ENCODE results near the gene SULF2.

SULF2 gene

GRCh38 chr20:47749339-47749738 lies 35.9 kb downstream of the SULF2 start:
- H3K4me3 ChIP-seq (ENCODE audit: low read depth, low read length): no peak overlapping the region
- no peak for TF ChIP-seq CTCF (conservative IDR thresholded peaks at IDR 0.05; ENCODE audit: low read depth, low read length)
- peak; percentile 2 for DNase-seq (ENCODE audit: low read depth)

DNA sequence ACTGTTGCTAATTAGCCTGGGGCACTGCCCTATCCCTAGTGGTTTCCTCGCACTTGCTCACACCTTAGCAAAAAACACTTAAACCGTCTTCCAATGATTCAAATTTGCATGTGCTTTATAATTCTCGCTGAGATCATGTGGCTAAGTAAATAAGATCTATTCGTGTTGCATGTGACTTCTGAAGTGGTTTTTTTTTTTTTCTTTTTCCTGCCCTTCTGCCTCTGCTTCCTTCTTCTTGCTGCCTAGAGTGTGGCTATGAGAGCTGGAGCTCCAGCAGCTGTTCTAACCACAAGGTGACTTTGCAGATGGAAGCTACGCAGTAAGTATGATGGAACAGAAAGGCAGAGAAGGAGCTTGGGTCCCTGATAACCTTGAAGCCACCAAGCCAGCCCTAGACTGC lies 36.5 kb downstream of the SULF2 start:
- DNase-seq (ENCODE audit: low read depth): no peak
- TF ChIP-seq CTCF (conservative IDR thresholded peaks at IDR 0.05; ENCODE audit: low read depth, low read length): no peak
- no peak overlapping the region for H3K4me3 ChIP-seq (ENCODE audit: low read depth, low read length)

- TF ChIP-seq CTCF (conservative IDR thresholded peaks at IDR 0.05; ENCODE audit: low read depth, low read length): no peak
- DNase-seq (ENCODE audit: low read depth): no peak
- H3K4me3 ChIP-seq (ENCODE audit: low read depth, low read length): no peak overlapping the region
Measured at GRCh38 chr20:47748069-47748468, 37.2 kb downstream of the SULF2 start.

DNA sequence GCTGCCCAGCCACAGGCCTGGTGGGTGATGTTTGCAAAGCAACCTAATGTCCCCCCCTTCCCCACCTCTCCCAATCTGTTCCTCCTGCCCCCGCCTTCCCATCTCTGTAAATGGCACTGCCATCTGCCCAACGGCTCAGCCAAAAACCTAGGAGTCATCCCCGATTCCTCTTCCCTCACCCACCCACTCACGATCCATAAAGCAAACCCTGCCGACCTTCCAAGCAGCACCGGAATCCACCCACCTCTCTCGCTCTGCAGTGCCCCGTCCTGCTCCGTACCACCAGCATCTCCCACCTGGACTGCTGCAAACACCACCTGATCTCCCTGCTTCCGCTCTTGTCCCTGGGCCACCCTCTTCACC lies 37.6 kb downstream of the SULF2 start:
- no peak for DNase-seq (ENCODE audit: low read depth)
- no peak for TF ChIP-seq CTCF (conservative IDR thresholded peaks at IDR 0.05; ENCODE audit: low read depth, low read length)
- H3K4me3 ChIP-seq (ENCODE audit: low read depth, low read length): no peak overlapping the region

- no peak for DNase-seq (ENCODE audit: low read depth)
- no peak for TF ChIP-seq CTCF (conservative IDR thresholded peaks at IDR 0.05; ENCODE audit: low read depth, low read length)
Measured at GRCh38 chr20:47744803-47745202, 40.5 kb downstream of the SULF2 start.

DNA sequence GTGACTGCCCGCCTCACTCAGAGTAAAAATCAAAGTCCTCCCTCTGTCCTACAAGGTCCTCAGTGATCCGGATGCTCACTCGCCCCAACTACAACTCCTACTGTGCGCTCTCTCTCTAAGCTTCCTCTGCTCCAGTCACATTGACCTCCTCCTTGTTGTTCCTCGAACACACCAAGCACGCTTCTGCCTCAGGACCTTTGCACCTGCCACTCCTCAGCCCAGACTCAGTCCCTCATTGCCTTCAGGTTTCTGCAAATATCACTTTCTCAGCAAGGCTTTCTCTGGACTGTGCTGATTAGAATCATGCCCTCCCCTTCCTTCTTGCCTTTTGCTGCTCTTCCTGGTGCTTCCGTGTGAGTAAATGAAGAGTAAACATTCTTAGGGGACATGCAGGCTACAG lies 41.6 kb downstream of the SULF2 start:
- no peak for DNase-seq (ENCODE audit: low read depth)
- no peak for TF ChIP-seq CTCF (conservative IDR thresholded peaks at IDR 0.05; ENCODE audit: low read depth, low read length)
- H3K4me3 ChIP-seq (ENCODE audit: low read depth, low read length): no peak overlapping the region

More at GRCh38 chr20:47744803-47745202, 40.5 kb downstream of the SULF2 start:
- no peak overlapping the region for H3K4me3 ChIP-seq (ENCODE audit: low read depth, low read length)

- no peak for TF ChIP-seq CTCF (conservative IDR thresholded peaks at IDR 0.05; ENCODE audit: low read depth, low read length)
- DNase-seq (ENCODE audit: low read depth): no peak
- no peak overlapping the region for H3K4me3 ChIP-seq (ENCODE audit: low read depth, low read length)
Measured at GRCh38 chr20:47741669-47742608, 43.3 kb downstream of the SULF2 start.
